Parathyroid adenoma (tissue), 2 donors: ENCODE measurements around the gene MXD1.

ENCODE experiments used
- H2AFZ ChIP-seq: fragments of 300-600 bp; sonication (generic); one replicate; pipeline ENCODE4 v1.7.0; 2017; ENCODE audit warnings: antibody characterized with exemption, mild to moderate bottlenecking
- H3K27ac ChIP-seq: fragments of 300-600 bp; sonication (generic); one replicate; pipeline ENCODE4 v1.7.0; 2017
- H3K27me3 ChIP-seq: fragments of 300-600 bp; sonication (generic); one replicate; pipeline ENCODE4 v1.7.0; 2017; ENCODE audit warnings: low read length; ENCODE audit not compliant: control insufficient read depth, insufficient read depth
- H3K36me3 ChIP-seq: fragments of 300-600 bp; sonication (generic); one replicate; pipeline ENCODE4 v1.7.0; 2017; ENCODE audit warnings: low read length; ENCODE audit not compliant: control insufficient read depth, insufficient read depth
- H3K4me1 ChIP-seq: fragments of 300-600 bp; sonication (generic); one replicate; pipeline ENCODE4 v1.7.0; 2017; ENCODE audit warnings: control low read depth
- H3K4me2 ChIP-seq: fragments of 300-600 bp; sonication (generic); one replicate; pipeline ENCODE4 v1.7.0; 2017; ENCODE audit warnings: low read length
- H3K4me3 ChIP-seq: fragments of 300-600 bp; sonication (generic); one replicate; pipeline ENCODE4 v1.7.0; 2017; ENCODE audit warnings: low read depth, low read length
- H3K79me2 ChIP-seq: fragments of 300-600 bp; sonication (generic); one replicate; pipeline ENCODE4 v1.7.0; 2017; ENCODE audit warnings: control low read depth
- H3K9ac ChIP-seq: fragments of 300-600 bp; sonication (generic); one replicate; pipeline ENCODE4 v1.7.0; 2017; ENCODE audit warnings: mild to moderate bottlenecking
- H3K9me3 ChIP-seq: fragments of 300-600 bp; sonication (generic); one replicate; pipeline ENCODE4 v1.7.0; 2017; ENCODE audit warnings: low read length; ENCODE audit not compliant: control insufficient read depth
- CTCF ChIP-seq: fragments of 300-600 bp; sonication (generic); IDR thresholded peaks from one replicate; pipeline ENCODE4 v1.7.0; 2017; ENCODE audit warnings: antibody characterized with exemption, mild to moderate bottlenecking
- donor health status: primary hyperparathyroidism.

The MXD1 gene

GRCh38 chr2:69933839-69934613 is 19.1 kb downstream of the MXD1 start:
- Histone ChIP-seq H3K79me2 (no peaks in the 10 kb centered on the region), H3K9me3 (no peaks in the 10 kb centered on the region), H3K36me3 (no peaks in the 10 kb centered on the region), H3K27me3 (no peaks in the 10 kb centered on the region), H3K4me3 (no peak overlapping the region), H3K27ac (no peak overlapping the region), H3K4me1 (no peaks in the 10 kb centered on the region), H3K4me2 (no peak overlapping the region), H2AFZ (no peak overlapping the region), H3K9ac (no peak overlapping the region)
- TF ChIP-seq CTCF: no peak

- H3K36me3 ChIP-seq: no peaks in the 10 kb centered on the region
- H3K9me3 ChIP-seq: no peaks in the 10 kb centered on the region
- no peak overlapping the region for H3K9ac ChIP-seq
- no peak overlapping the region for H2AFZ ChIP-seq
- H3K27me3 ChIP-seq: no peaks in the 10 kb centered on the region
- no peaks in the 10 kb centered on the region for H3K4me1 ChIP-seq
- no peak overlapping the region for H3K27ac ChIP-seq
- no peak overlapping the region for H3K4me2 ChIP-seq
- no peak overlapping the region for H3K4me3 ChIP-seq
- no peak for TF ChIP-seq CTCF
- no peaks in the 10 kb centered on the region for H3K79me2 ChIP-seq
These were observed 19.7 kb downstream of the MXD1 start for GRCh38 chr2:69934614-69934908.

- H3K36me3 ChIP-seq: no peaks in the 10 kb centered on the region
- no peaks in the 10 kb centered on the region for H3K4me1 ChIP-seq
- H3K9me3 ChIP-seq: no peaks in the 10 kb centered on the region
- no peaks in the 10 kb centered on the region for H3K79me2 ChIP-seq
- no peak overlapping the region for H3K27ac ChIP-seq
- H3K9ac ChIP-seq: no peak overlapping the region
- no peak overlapping the region for H3K4me3 ChIP-seq
- H3K4me2 ChIP-seq: no peak overlapping the region
- no peak for TF ChIP-seq CTCF
- no peak overlapping the region for H2AFZ ChIP-seq
- H3K27me3 ChIP-seq: no peaks in the 10 kb centered on the region
These were observed 20.1 kb downstream of the MXD1 start for GRCh38 chr2:69935011-69935410.

- H3K79me2 ChIP-seq: no peaks in the 10 kb centered on the region
- H3K27me3 ChIP-seq: no peaks in the 10 kb centered on the region
- H3K27ac ChIP-seq: no peak overlapping the region
- H3K9me3 ChIP-seq: no peaks in the 10 kb centered on the region
- no peak overlapping the region for H3K4me2 ChIP-seq
- no peak overlapping the region for H3K9ac ChIP-seq
- H3K36me3 ChIP-seq: no peaks in the 10 kb centered on the region
- TF ChIP-seq CTCF: no peak
- no peak overlapping the region for H2AFZ ChIP-seq
- H3K4me1 ChIP-seq: no peaks in the 10 kb centered on the region
- H3K4me3 ChIP-seq: no peak overlapping the region
These were observed 22.0 kb downstream of the MXD1 start for GRCh38 chr2:69936906-69937305.

GRCh38 chr2:69937968-69938367 is 23.1 kb downstream of the MXD1 start:
- H3K4me1 ChIP-seq: no peaks in the 10 kb centered on the region
- H3K4me3 ChIP-seq: no peak overlapping the region
- no peaks in the 10 kb centered on the region for H3K36me3 ChIP-seq
- H3K27ac ChIP-seq: no peak overlapping the region
- no peaks in the 10 kb centered on the region for H3K79me2 ChIP-seq
- H3K4me2 ChIP-seq: no peak overlapping the region
- no peak overlapping the region for H3K9ac ChIP-seq
- H3K27me3 ChIP-seq: no peaks in the 10 kb centered on the region
- H3K9me3 ChIP-seq: no peaks in the 10 kb centered on the region
- no peak overlapping the region for H2AFZ ChIP-seq
- no peak for TF ChIP-seq CTCF
